Gastrocnemius medialis (tissue), 4 donors: ENCODE data around the gene EPHB6. TPM values are rescaled to one million over a fixed set of nuclear protein-coding genes. Genes with fewer than 3 reads are reported as not detected.

Source experiments
- ATAC-seq, 2 donors: fragments of 150-250 bp; one replicate each; pipeline ENCODE4 v1.9.1; 2016
- DNase-seq, 2 donors: peaks; one replicate each; pipeline ENCODE4 v3.0.0-alpha.2; 2019
- H3K27ac ChIP-seq, 4 donors: fragments of 200-600 bp; sonication (generic); 1 replicate in 1 of 4; 2 replicates in 3 of 4; pipeline ENCODE4 v1.5.1; 2016 to 2018; ENCODE audit warnings: mild to moderate bottlenecking in 2 of 4, moderate library complexity in 1 of 4
- H3K27me3 ChIP-seq, 3 donors: fragments of 200-600 bp; sonication (generic) in 2 of 3; 1 replicate in 1 of 3; 2 replicates in 2 of 3; pipeline versions ENCODE4 v1.5.1 to v1.6.0; 2016 to 2019; ENCODE audit warnings: mild to moderate bottlenecking in 1 of 3, moderate library complexity in 1 of 3
- H3K36me3 ChIP-seq, 2 donors: fragments of 200-600 bp; sonication (generic) in 1 of 2; one replicate each; pipeline ENCODE4 v1.5.1; 2017 to 2018
- H3K4me1 ChIP-seq, 2 donors: fragments of 200-600 bp; sonication (generic) in 1 of 2; one replicate each; pipeline ENCODE4 v1.5.1; 2016 to 2017; ENCODE audit warnings: mild to moderate bottlenecking in 2 of 2
- H3K4me3 ChIP-seq, 4 donors: fragments of 200-600 bp; sonication (generic) in 3 of 4; 1 replicate in 1 of 4; 2 replicates in 3 of 4; pipeline ENCODE4 v1.5.1; 2016 to 2019; ENCODE audit warnings: mild to moderate bottlenecking in 2 of 4
- H3K9me3 ChIP-seq, 3 donors: fragments of 200-600 bp; sonication (generic) in 2 of 3; 1 replicate in 1 of 3; 2 replicates in 2 of 3; pipeline ENCODE4 v1.5.1; 2016 to 2019
- POLR2A ChIP-seq, 2 donors: fragments of 450-650 bp; IDR thresholded peaks; one replicate each; pipeline ENCODE4 v1.6.1; 2017; ENCODE audit warnings: antibody characterized with exemption in 2 of 2, mild to moderate bottlenecking in 2 of 2, moderate library complexity in 2 of 2
- in situ Hi-C, 4 donors: fragments of 200-750 bp; cut with MboI; loops; one replicate each; pipeline versions ENCODE4 v1.15.0 to v1.8.0; 2017; ENCODE audit warnings: low sequenced_read_pairs in 4 of 4
- intact Hi-C: fragments of 100-400 bp; cut with DNase I; formaldehyde crosslinking; loops from one replicate; pipeline ENCODE4 v1.15.1; 2023; ENCODE audit warnings: low total_unique reads
- total RNA-seq, 4 donors: library from RNA; depleted of rRNA; stranded (reverse); fragments of >200 nt; gene quantifications; one replicate each; pipeline versions ENCODE4 v1.1.0 to v1.2.3, GENCODE V29; 2016
- TF ChIP-seq, protein P1 (sequence below), 5 experiments: fragments of 450-650 bp in 3 of 5; fragments of 200-600 bp in 2 of 5; sonication (generic) in 2 of 5; IDR thresholded peaks in 4 of 5; conservative IDR thresholded peaks in 1 of 5; 1 replicate in 4 of 5; 2 replicates in 1 of 5; pipeline ENCODE4 v1.5.1; 2016 to 2019; ENCODE audit warnings: antibody characterized with exemption in 5 of 5, mild to moderate bottlenecking in 3 of 5, moderate library complexity in 3 of 5

The EPHB6 gene
- total RNA-seq, 4 donors from 2014 or later, result 2.0 to 8.9 (median 2.8) TPM

- Histone ChIP-seq H3K9me3 (no peaks in the 10 kb centered on the region), H3K27ac (no peak overlapping the region), H3K4me3 (no peak overlapping the region), H3K4me1 (no peaks in the 10 kb centered on the region), H3K27me3 (peaks cover 0 to 9% (median 4%) of the 10 kb centered on the region in 3 donors), H3K36me3 (no peaks in the 10 kb centered on the region)
- intact Hi-C loops, result no loop called here
- TF ChIP-seq, protein P1, sequence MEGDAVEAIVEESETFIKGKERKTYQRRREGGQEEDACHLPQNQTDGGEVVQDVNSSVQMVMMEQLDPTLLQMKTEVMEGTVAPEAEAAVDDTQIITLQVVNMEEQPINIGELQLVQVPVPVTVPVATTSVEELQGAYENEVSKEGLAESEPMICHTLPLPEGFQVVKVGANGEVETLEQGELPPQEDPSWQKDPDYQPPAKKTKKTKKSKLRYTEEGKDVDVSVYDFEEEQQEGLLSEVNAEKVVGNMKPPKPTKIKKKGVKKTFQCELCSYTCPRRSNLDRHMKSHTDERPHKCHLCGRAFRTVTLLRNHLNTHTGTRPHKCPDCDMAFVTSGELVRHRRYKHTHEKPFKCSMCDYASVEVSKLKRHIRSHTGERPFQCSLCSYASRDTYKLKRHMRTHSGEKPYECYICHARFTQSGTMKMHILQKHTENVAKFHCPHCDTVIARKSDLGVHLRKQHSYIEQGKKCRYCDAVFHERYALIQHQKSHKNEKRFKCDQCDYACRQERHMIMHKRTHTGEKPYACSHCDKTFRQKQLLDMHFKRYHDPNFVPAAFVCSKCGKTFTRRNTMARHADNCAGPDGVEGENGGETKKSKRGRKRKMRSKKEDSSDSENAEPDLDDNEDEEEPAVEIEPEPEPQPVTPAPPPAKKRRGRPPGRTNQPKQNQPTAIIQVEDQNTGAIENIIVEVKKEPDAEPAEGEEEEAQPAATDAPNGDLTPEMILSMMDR (IDR thresholded peaks at IDR 0.05 in 4 of 5, conservative IDR thresholded peaks at IDR 0.05 in 1 of 5), result no peak
- no peak for TF ChIP-seq POLR2A (IDR thresholded peaks at IDR 0.05)
- ATAC-seq (no peak), DNase-seq (no peak)
- in situ Hi-C loops, result no loop called here
These were observed 40.4 kb upstream of the EPHB6 start for GRCh38 chr7:142814451-142814850.

DNA sequence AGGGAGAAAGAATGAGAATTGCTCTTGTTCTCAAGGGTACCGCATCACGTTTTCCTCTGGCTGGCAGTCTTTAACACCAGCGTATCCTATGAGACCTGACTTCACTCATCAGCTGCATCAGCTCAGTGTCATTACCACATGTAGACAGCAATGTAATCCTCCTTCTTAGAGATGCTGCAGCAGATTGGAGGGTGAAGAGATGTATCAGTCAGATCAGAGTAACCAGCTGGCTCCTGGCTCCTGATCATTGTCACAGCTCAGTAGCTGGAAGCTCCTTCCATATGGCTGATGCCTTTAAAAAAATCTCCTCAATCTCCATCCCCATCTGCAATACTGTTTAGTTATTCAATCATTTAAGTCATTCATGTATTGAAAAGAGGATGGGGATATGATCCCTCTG is 39.7 kb upstream of the EPHB6 start:
- Histone ChIP-seq H3K4me3 (no peak overlapping the region), H3K27me3 (peaks cover 0 to 9% (median 4%) of the 10 kb centered on the region in 3 donors), H3K27ac (no peak overlapping the region), H3K9me3 (no peaks in the 10 kb centered on the region), H3K4me1 (no peaks in the 10 kb centered on the region), H3K36me3 (no peaks in the 10 kb centered on the region)
- in situ Hi-C loops (no loop called here), intact Hi-C loops (no loop called here)
- DNase-seq, result no peak
- no peak for TF ChIP-seq POLR2A (IDR thresholded peaks at IDR 0.05)
- TF ChIP-seq, protein P1 (IDR thresholded peaks at IDR 0.05 in 4 of 5, conservative IDR thresholded peaks at IDR 0.05 in 1 of 5), result no peak
- no peak for ATAC-seq

GRCh38 chr7:142817506-142817905 is 37.4 kb upstream of the EPHB6 start:
- H3K9me3 ChIP-seq, result peaks cover 0 to 1% (median 0%) of the 10 kb centered on the region in 3 donors
- H3K4me3 ChIP-seq, result no peak overlapping the region
- intact Hi-C loops, result no loop called here
- H3K4me1 ChIP-seq, result no peaks in the 10 kb centered on the region
- TF ChIP-seq, protein P1 (IDR thresholded peaks at IDR 0.05 in 4 of 5, conservative IDR thresholded peaks at IDR 0.05 in 1 of 5), result no peak
- no peak for TF ChIP-seq POLR2A (IDR thresholded peaks at IDR 0.05)
- no peak for DNase-seq
- H3K36me3 ChIP-seq, result no peaks in the 10 kb centered on the region
- peaks cover 0 to 9% (median 4%) of the 10 kb centered on the region in 3 donors for H3K27me3 ChIP-seq
- in situ Hi-C loops, result no loop called here
- no peak for ATAC-seq
- no peak overlapping the region for H3K27ac ChIP-seq

- Histone ChIP-seq H3K27ac (no peak overlapping the region), H3K27me3 (peaks cover 0 to 12% (median 4%) of the 10 kb centered on the region in 3 donors), H3K36me3 (no peaks in the 10 kb centered on the region), H3K4me1 (no peaks in the 10 kb centered on the region), H3K9me3 (peaks cover 0 to 5% (median 0%) of the 10 kb centered on the region in 3 donors), H3K4me3 (no peak overlapping the region)
- TF ChIP-seq, protein P1 (IDR thresholded peaks at IDR 0.05 in 4 of 5, conservative IDR thresholded peaks at IDR 0.05 in 1 of 5), result no peak
- TF ChIP-seq POLR2A (IDR thresholded peaks at IDR 0.05), result no peak
- ATAC-seq, result no peak
- in situ Hi-C loops (no loop called here), intact Hi-C loops (no loop called here)
- no peak for DNase-seq
These were observed 35.3 kb upstream of the EPHB6 start for GRCh38 chr7:142819530-142819929.

GRCh38 chr7:142822714-142823113 is 32.2 kb upstream of the EPHB6 start:
- intact Hi-C loops, result no loop called here
- H3K9me3 ChIP-seq, result peaks cover 0 to 5% (median 0%) of the 10 kb centered on the region in 3 donors
- peaks cover 0 to 4% (median 0%) of the 10 kb centered on the region in 3 donors for H3K27me3 ChIP-seq
- in situ Hi-C loops, result no loop called here
- no peak for TF ChIP-seq POLR2A (IDR thresholded peaks at IDR 0.05)
- TF ChIP-seq, protein P1 (IDR thresholded peaks at IDR 0.05 in 4 of 5, conservative IDR thresholded peaks at IDR 0.05 in 1 of 5), result no peak
- no peak overlapping the region for H3K27ac ChIP-seq
- H3K4me1 ChIP-seq, result no peaks in the 10 kb centered on the region
- DNase-seq (no peak), ATAC-seq (no peak)
- H3K4me3 ChIP-seq, result no peak overlapping the region
- H3K36me3 ChIP-seq, result no peaks in the 10 kb centered on the region
